ENCODE measurements around the gene MGAT5.

GRCh38 chr2:134244086-134244485 is 9.8 kb upstream of the MGAT5 start:
- TF ChIP-seq EP300 (IDR thresholded peaks at IDR 0.05; ENCODE audit: borderline replicate concordance), result no peak
- TF ChIP-seq YY1 (IDR thresholded peaks at IDR 0.05; ENCODE audit: low read depth), result no peak
- no peak for TF ChIP-seq EGR1 (IDR thresholded peaks at IDR 0.05)
- no peak for TF ChIP-seq TAF1 (IDR thresholded peaks at IDR 0.05; ENCODE audit: low read depth)
- no peak for TF ChIP-seq CEBPB (IDR thresholded peaks at IDR 0.05)
- no peak for TF ChIP-seq MAX (IDR thresholded peaks at IDR 0.05)
- TF ChIP-seq USF1 (IDR thresholded peaks at IDR 0.05), result no peak
- TF ChIP-seq REST (IDR thresholded peaks at IDR 0.05; ENCODE audit: low read depth), result no peak
- TF ChIP-seq NFIC (IDR thresholded peaks at IDR 0.05), result no peak
- TF ChIP-seq RAD21 (IDR thresholded peaks at IDR 0.05; ENCODE audit: low read depth), result no peak
- no peak for TF ChIP-seq ZBTB7A (IDR thresholded peaks at IDR 0.05; ENCODE audit: low read depth)
